ENCODE measurements around the gene TMEM107. TPM values are rescaled to one million over a fixed set of nuclear protein-coding genes. Genes with fewer than 3 reads are reported as not detected.

Gene TMEM107
- total and polyA plus RNA-seq, 10 of the 15 experiments (the other 5 are each of a cell fraction or from before 2014, with no cell fraction given): 7.9 to 38.7 (median 22.9) TPM

GRCh38 chr17:8151120-8151640 is 25.0 kb downstream of the TMEM107 start:
- ATAC-seq: peak; percentile 75
- Histone ChIP-seq H3K4me2 (ENCODE audit: control insufficient read depth, insufficient read depth) (peak overlapping the region; percentile 97), H4K20me1 (ENCODE audit: control insufficient read depth, insufficient read depth) (no peaks in the 10 kb centered on the region; the same call in 1 of the 2 replicates), H3K36me3 (ENCODE audit: control insufficient read depth in 2 of 2, insufficient read depth in 2 of 2, low read length in 1 of 2) (peaks cover 9 to 14% of the 10 kb centered on the region in 2 experiments), H3K79me2 (ENCODE audit: control insufficient read depth, insufficient read depth, low read length) (peaks cover 21% of the 10 kb centered on the region), H3K9ac (ENCODE audit: control insufficient read depth, insufficient read depth, low read length) (peak overlapping the region; percentile 85), H3K27ac (ENCODE audit: control insufficient read depth, insufficient read depth) (peak overlapping the region; percentile 89), H3K27me3 (replicated peaks in 1 of 2; ENCODE audit: control insufficient read depth in 2 of 2, insufficient read depth in 2 of 2, low read length in 1 of 2) (no peaks in the 10 kb centered on the region), H3K4me3 (peak overlapping the region; percentile 89), H2AFZ (ENCODE audit: control insufficient read depth, low read depth, low read length) (peak overlapping the region; percentile 51), H3K9me3 (replicated peaks; ENCODE audit: control insufficient read depth, insufficient read depth, low read length) (no peaks in the 10 kb centered on the region), H3K4me1 (ENCODE audit: control insufficient read depth, insufficient read depth, low read length) (peaks cover 19% of the 10 kb centered on the region)
- POLR2A ChIA-PET: interaction anchor here (0.5 to 3.8 kb wide), 13 partner anchors 12 to 210 kb away, joined by 3 to 29 read pairs (median 4); partner anchors contain the start of genes HES7 and SLC25A35
- RAD21 ChIA-PET (ENCODE audit: unreplicated experiment): interaction anchor here (0.9 to 1.4 kb wide), 7 partner anchors 11 to 74 kb away, joined by 3 to 6 read pairs (median 4); partner anchors contain the start of genes BORCS6 and HES7
- 1% methylated on average over 37 of the region's 38 CpGs for WGBS (ENCODE audit: insufficient coverage, insufficient replicate concordance, low lambda C conversion rate, missing lambda C conversion rate)
- peak; percentile 86 for FAIRE-seq
- SMC1A ChIA-PET (ENCODE audit: uncharacterized antibody, unreplicated experiment): interaction anchor here (0.6 to 1.8 kb wide), 10 partner anchors 10 to 599 kb away, joined by 3 to 13 read pairs (median 3); partner anchors contain the start of gene HES7
- intact Hi-C loops (cut with micrococcal nuclease; ENCODE audit: unreplicated experiment) (loop anchor here (1.0 kb wide), 1 partner anchor 12 kb away; no protein-coding TSS in a partner anchor), in situ Hi-C loops (cut with MboI) (no loop called here)
- TSS peak; percentile 18 for BruUV-seq (replicated peaks)
- CTCF ChIA-PET: interaction anchor here (0.6 to 3.4 kb wide), 8 partner anchors 10 to 150 kb away, joined by 3 to 29 read pairs (median 4); no protein-coding TSS in a partner anchor
- no peak for DNase-seq (ENCODE audit: low read depth, low spot score)
- TF ChIP-seq, protein P1, sequence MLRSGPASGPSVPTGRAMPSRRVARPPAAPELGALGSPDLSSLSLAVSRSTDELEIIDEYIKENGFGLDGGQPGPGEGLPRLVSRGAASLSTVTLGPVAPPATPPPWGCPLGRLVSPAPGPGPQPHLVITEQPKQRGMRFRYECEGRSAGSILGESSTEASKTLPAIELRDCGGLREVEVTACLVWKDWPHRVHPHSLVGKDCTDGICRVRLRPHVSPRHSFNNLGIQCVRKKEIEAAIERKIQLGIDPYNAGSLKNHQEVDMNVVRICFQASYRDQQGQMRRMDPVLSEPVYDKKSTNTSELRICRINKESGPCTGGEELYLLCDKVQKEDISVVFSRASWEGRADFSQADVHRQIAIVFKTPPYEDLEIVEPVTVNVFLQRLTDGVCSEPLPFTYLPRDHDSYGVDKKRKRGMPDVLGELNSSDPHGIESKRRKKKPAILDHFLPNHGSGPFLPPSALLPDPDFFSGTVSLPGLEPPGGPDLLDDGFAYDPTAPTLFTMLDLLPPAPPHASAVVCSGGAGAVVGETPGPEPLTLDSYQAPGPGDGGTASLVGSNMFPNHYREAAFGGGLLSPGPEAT (IDR thresholded peaks at IDR 0.05; ENCODE audit: low read depth): peak; percentile 67; the same call in 1 of the 2 replicates
- TF ChIP-seq REST (IDR thresholded peaks at IDR 0.05; ENCODE audit: low read depth, low read length) (no peak), HCFC1 (IDR thresholded peaks at IDR 0.05; ENCODE audit: low read length) (peak; percentile 38; the same call in 1 of the 2 replicates), SP1 (IDR thresholded peaks at IDR 0.05; ENCODE audit: low read depth, low read length) (peak; percentile 72), ZNF24 (IDR thresholded peaks at IDR 0.05) (no peak), SREBF2 (IDR thresholded peaks at IDR 0.05; ENCODE audit: low read length) (no peak)
- TF ChIP-seq, protein P2, sequence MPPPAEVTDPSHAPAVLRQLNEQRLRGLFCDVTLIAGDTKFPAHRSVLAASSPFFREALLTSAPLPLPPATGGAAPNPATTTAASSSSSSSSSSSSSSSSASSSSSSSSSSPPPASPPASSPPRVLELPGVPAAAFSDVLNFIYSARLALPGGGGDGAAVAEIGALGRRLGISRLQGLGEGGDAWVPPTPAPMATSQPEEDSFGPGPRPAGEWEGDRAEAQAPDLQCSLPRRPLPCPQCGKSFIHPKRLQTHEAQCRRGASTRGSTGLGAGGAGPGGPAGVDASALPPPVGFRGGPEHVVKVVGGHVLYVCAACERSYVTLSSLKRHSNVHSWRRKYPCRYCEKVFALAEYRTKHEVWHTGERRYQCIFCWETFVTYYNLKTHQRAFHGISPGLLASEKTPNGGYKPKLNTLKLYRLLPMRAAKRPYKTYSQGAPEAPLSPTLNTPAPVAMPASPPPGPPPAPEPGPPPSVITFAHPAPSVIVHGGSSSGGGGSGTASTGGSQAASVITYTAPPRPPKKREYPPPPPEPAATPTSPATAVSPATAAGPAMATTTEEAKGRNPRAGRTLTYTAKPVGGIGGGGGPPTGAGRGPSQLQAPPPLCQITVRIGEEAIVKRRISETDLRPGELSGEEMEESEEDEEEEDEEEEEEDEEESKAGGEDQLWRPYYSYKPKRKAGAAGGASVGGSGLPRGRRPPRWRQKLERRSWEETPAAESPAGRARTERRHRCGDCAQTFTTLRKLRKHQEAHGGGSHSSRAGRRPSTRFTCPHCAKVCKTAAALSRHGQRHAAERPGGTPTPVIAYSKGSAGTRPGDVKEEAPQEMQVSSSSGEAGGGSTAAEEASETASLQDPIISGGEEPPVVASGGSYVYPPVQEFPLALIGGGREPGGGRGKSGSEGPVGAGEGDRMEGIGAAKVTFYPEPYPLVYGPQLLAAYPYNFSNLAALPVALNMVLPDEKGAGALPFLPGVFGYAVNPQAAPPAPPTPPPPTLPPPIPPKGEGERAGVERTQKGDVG (CRISPR knock-in tag; IDR thresholded peaks at IDR 0.05): no peak
- TF ChIP-seq, protein P3, sequence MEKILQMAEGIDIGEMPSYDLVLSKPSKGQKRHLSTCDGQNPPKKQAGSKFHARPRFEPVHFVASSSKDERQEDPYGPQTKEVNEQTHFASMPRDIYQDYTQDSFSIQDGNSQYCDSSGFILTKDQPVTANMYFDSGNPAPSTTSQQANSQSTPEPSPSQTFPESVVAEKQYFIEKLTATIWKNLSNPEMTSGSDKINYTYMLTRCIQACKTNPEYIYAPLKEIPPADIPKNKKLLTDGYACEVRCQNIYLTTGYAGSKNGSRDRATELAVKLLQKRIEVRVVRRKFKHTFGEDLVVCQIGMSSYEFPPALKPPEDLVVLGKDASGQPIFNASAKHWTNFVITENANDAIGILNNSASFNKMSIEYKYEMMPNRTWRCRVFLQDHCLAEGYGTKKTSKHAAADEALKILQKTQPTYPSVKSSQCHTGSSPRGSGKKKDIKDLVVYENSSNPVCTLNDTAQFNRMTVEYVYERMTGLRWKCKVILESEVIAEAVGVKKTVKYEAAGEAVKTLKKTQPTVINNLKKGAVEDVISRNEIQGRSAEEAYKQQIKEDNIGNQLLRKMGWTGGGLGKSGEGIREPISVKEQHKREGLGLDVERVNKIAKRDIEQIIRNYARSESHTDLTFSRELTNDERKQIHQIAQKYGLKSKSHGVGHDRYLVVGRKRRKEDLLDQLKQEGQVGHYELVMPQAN (conservative IDR thresholded peaks at IDR 0.05): peak; percentile 78
- TF ChIP-seq, protein P4, sequence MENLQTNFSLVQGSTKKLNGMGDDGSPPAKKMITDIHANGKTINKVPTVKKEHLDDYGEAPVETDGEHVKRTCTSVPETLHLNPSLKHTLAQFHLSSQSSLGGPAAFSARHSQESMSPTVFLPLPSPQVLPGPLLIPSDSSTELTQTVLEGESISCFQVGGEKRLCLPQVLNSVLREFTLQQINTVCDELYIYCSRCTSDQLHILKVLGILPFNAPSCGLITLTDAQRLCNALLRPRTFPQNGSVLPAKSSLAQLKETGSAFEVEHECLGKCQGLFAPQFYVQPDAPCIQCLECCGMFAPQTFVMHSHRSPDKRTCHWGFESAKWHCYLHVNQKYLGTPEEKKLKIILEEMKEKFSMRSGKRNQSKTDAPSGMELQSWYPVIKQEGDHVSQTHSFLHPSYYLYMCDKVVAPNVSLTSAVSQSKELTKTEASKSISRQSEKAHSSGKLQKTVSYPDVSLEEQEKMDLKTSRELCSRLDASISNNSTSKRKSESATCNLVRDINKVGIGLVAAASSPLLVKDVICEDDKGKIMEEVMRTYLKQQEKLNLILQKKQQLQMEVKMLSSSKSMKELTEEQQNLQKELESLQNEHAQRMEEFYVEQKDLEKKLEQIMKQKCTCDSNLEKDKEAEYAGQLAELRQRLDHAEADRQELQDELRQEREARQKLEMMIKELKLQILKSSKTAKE (IDR thresholded peaks at IDR 0.05; ENCODE audit: low read depth, poor library complexity, severe bottlenecking): no peak
